HepG2 (cell line): ENCODE measurements around the gene CDHR5. TPM values are rescaled to one million over a fixed set of nuclear protein-coding genes. Genes with fewer than 3 reads are reported as not detected.

Experiments
- ASH2L ChIP-seq: fragments of 300-600, 200-600 bp; sonication (generic); IDR thresholded peaks from 2 replicates; pipeline ENCODE4 v1.7.0; 2017; ENCODE audit warnings: low read depth, mild to moderate bottlenecking, moderate library complexity, mixed read lengths, low read length; ENCODE audit not compliant: insufficient read length
- DR1 ChIP-seq: sonication (generic); formaldehyde crosslinking; IDR thresholded peaks from 2 replicates; pipeline ENCODE4 v1.8.0; 2021; ENCODE audit warnings: mild to moderate bottlenecking, missing genetic modification reagents, inconsistent platforms
- ELF1 ChIP-seq: sonication (generic); formaldehyde crosslinking; IDR thresholded peaks from 2 replicates; pipeline ENCODE4 v1.4.0; 2020; ENCODE audit warnings: missing genetic modification reagents
- ESRRA ChIP-seq: sonication (generic); formaldehyde crosslinking; IDR thresholded peaks from 2 replicates; pipeline ENCODE4 v1.5.1; 2020; ENCODE audit warnings: mild to moderate bottlenecking, low read depth, missing genetic modification reagents
- FOXA1 ChIP-seq, 2 experiments: fragments of 450-650 bp in 1 of 2; sonication (generic) in 1 of 2; formaldehyde crosslinking in 1 of 2; IDR thresholded peaks; 2 replicates each; pipeline versions ENCODE4 v1.4.0 to v1.6.1; 2016 to 2020; ENCODE audit warnings: missing genetic modification reagents in 1 of 2
- FOXA3 ChIP-seq: IDR thresholded peaks from 2 replicates; pipeline ENCODE4 v1.6.1; 2016; ENCODE audit warnings: missing genetic modification reagents, missing compliant biosample characterization
- GABPA ChIP-seq, 2 experiments: IDR thresholded peaks; 2 replicates each; pipeline ENCODE4 v1.6.1; 2011 to 2016; ENCODE audit warnings: low read depth in 2 of 2, low read length in 1 of 2, missing biosample characterization in 1 of 2, missing genetic modification characterization in 1 of 2
- HOXA3 ChIP-seq: sonication (generic); formaldehyde crosslinking; IDR thresholded peaks from 2 replicates; pipeline ENCODE4 v1.5.0; 2020; ENCODE audit warnings: missing genetic modification reagents
- KDM5A ChIP-seq: fragments of 200-600 bp; sonication (generic); IDR thresholded peaks from 2 replicates; pipeline ENCODE4 v1.7.0; 2018; ENCODE audit warnings: antibody characterized with exemption, mild to moderate bottlenecking, low read length, borderline replicate concordance
- KMT2B ChIP-seq: IDR thresholded peaks from 2 replicates; pipeline ENCODE4 v1.6.1; 2016; ENCODE audit warnings: missing genetic modification reagents, missing compliant biosample characterization
- MXD4 ChIP-seq: IDR thresholded peaks from 2 replicates; pipeline ENCODE4 v1.6.1; 2016; ENCODE audit warnings: mild to moderate bottlenecking, missing biosample characterization, missing genetic modification reagents
- NR1H2 ChIP-seq: sonication (generic); formaldehyde crosslinking; IDR thresholded peaks from 2 replicates; pipeline ENCODE4 v1.8.1; 2022; ENCODE audit warnings: low read depth, missing genetic modification reagents, borderline replicate concordance
- NRL ChIP-seq: sonication (generic); formaldehyde crosslinking; IDR thresholded peaks from 2 replicates; pipeline ENCODE4 v1.5.0; 2020; ENCODE audit warnings: missing genetic modification reagents, mild to moderate bottlenecking, moderate library complexity, borderline replicate concordance
- PHF20 ChIP-seq: sonication (generic); formaldehyde crosslinking; IDR thresholded peaks from 2 replicates; pipeline ENCODE4 v1.5.0; 2020; ENCODE audit warnings: mild to moderate bottlenecking, missing genetic modification reagents
- PREB ChIP-seq: sonication (generic); formaldehyde crosslinking; IDR thresholded peaks from 2 replicates; pipeline ENCODE4 v1.4.0; 2020; ENCODE audit warnings: missing genetic modification reagents
- PRMT3 ChIP-seq: sonication (generic); formaldehyde crosslinking; IDR thresholded peaks from 2 replicates; pipeline ENCODE4 v1.8.1; 2022; ENCODE audit warnings: low read depth, mild to moderate bottlenecking, moderate library complexity, missing genetic modification reagents, borderline replicate concordance
- TOPORS ChIP-seq: sonication (generic); formaldehyde crosslinking; IDR thresholded peaks from 2 replicates; pipeline ENCODE4 v1.8.0; 2023; ENCODE audit warnings: mild to moderate bottlenecking, missing genetic modification reagents
- ZNF260 ChIP-seq: sonication (generic); formaldehyde crosslinking; IDR thresholded peaks from 2 replicates; pipeline ENCODE4 v1.4.0; 2020; ENCODE audit warnings: missing genetic modification reagents, low read depth, mild to moderate bottlenecking, borderline replicate concordance
- ZNF335 ChIP-seq: sonication (generic); formaldehyde crosslinking; IDR thresholded peaks from 2 replicates; pipeline ENCODE4 v1.4.0; 2020; ENCODE audit warnings: missing genetic modification reagents
- ZNF788 ChIP-seq: sonication (generic); formaldehyde crosslinking; IDR thresholded peaks from 2 replicates; pipeline ENCODE4 v1.5.0; 2020; ENCODE audit warnings: mild to moderate bottlenecking, missing genetic modification reagents, borderline replicate concordance
- polyA plus RNA-seq, 8 experiments: library from polyadenylated mRNA; depleted of rRNA in 3 of 8; stranded (reverse) in 7 of 8; unstranded in 1 of 8; fragments of >200 nt; fragmentation: Illumina TruSeq in 4 of 8; extraction: Trizol in 4 of 8; gene quantifications; 2 replicates each; pipeline versions ENCODE4 v1.2.1 to v1.2.3, GENCODE V29; 2011 to 2016; ENCODE audit warnings: low read depth in 4 of 8, missing spikeins in 1 of 8, mixed read lengths in 1 of 8; ENCODE audit not compliant: insufficient read depth in 1 of 8
- total RNA-seq, 5 experiments: library from RNA; depleted of rRNA; stranded (reverse); fragments of >200 nt; fragmentation: Illumina TruSeq; extraction: Trizol; gene quantifications; 2 replicates each; pipeline ENCODE4 v1.2.3, GENCODE V29; 2016; ENCODE audit warnings: low read depth in 1 of 5
- TF ChIP-seq, protein P1 (sequence below): sonication (generic); formaldehyde crosslinking; IDR thresholded peaks from 2 replicates; pipeline ENCODE4 v1.4.0; 2020; ENCODE audit warnings: missing genetic modification reagents
- TF ChIP-seq, protein P2 (sequence below): sonication (generic); formaldehyde crosslinking; IDR thresholded peaks from 2 replicates; pipeline ENCODE4 v1.8.0; 2022; ENCODE audit warnings: mild to moderate bottlenecking, missing genetic modification reagents, moderate library complexity
- TF ChIP-seq, protein P3 (sequence below): IDR thresholded peaks from 2 replicates; pipeline ENCODE4 v1.6.1; 2016; ENCODE audit warnings: missing genetic modification reagents, missing compliant biosample characterization
- TF ChIP-seq, protein P4 (sequence below): sonication (generic); formaldehyde crosslinking; conservative IDR thresholded peaks from 2 replicates; pipeline ENCODE4 v1.4.0; 2020; ENCODE audit warnings: missing genetic modification reagents

CDHR5 gene
- total and polyA plus RNA-seq, 2 of the 13 experiments (the other 11 are each of a cell fraction or from before 2014, with no cell fraction given): 0.46 to 0.71 TPM

DNA sequence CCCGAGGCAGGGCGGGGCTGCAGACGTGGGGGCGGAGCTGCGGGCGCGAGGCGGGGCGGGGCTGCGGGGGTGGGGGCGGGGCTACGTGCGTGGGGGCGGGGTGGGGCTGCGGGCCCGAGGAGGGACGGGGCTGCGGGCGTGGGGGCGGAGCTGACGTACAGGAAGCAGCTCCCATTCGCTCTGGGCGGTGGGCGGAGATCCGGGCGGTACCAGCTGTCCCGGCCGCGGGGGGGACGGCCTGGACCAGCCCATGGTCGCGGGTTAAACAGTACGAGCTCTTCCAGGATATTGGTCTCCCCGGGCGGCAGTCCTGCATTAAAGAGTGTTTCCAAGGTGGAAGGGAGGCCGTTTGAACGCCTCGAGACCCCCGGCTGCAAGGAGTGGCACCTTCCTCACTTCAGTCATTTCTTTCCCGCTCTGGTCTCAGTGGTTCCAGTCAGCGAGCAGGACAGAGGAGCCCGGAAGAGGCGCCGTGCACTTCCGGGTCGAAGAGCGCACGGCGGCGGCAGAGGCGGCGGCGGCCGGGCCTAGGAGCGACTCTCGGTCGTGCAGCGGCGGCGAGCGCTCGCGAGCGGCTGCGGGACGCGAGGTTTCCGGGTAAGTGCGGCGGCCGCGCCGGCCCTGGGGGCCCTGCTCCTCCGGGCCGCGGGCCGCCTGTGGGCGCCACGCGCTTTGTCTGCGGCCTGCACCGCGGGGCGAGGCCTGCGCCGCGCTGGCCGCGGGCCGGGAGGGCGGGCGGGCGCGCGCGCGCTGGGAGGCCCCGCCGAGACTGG lies 48.6 kb downstream of the CDHR5 start, which contains the start of gene PHRF1 (continued):
- TF ChIP-seq PREB (CRISPR knock-in tag) (no peak), ZNF335 (CRISPR knock-in tag) (no peak), ZNF260 (no peak), TOPORS (CRISPR knock-in tag) (no peak), PHF20 (CRISPR knock-in tag) (peak; percentile 55), ZNF788 (CRISPR knock-in tag) (no peak; the same call in 1 of the 2 replicates), GABPA (IDR thresholded peaks at IDR 0.05; ENCODE audit: low read depth, low read length) (no peak), GABPA (CRISPR knock-in tag; IDR thresholded peaks at IDR 0.05; ENCODE audit: low read depth) (peak; percentile 92), HOXA3 (CRISPR knock-in tag) (peak; percentile 39; the same call in 1 of the 2 replicates), NRL (CRISPR knock-in tag) (no peak), ESRRA (0 out of 2 replicates have a peak, but pooled peaks have one; percentile 26), FOXA3 (CRISPR knock-in tag) (no peak), FOXA1 (IDR thresholded peaks at IDR 0.05) (no peak), FOXA1 (CRISPR knock-in tag; IDR thresholded peaks at IDR 0.05) (no peak), ELF1 (CRISPR knock-in tag) (peak; percentile 93), DR1 (CRISPR knock-in tag) (peak; percentile 48; the same call in 1 of the 2 replicates), KDM5A (peak; percentile 45; the same call in 1 of the 2 replicates), ASH2L (peak; percentile 81), MXD4 (CRISPR knock-in tag) (peak; percentile 45; the same call in 1 of the 2 replicates), KMT2B (CRISPR knock-in tag) (peak; percentile 36; the same call in 1 of the 2 replicates), PRMT3 (CRISPR knock-in tag) (no peak), NR1H2 (CRISPR knock-in tag) (no peak)
- TF ChIP-seq, protein P1, sequence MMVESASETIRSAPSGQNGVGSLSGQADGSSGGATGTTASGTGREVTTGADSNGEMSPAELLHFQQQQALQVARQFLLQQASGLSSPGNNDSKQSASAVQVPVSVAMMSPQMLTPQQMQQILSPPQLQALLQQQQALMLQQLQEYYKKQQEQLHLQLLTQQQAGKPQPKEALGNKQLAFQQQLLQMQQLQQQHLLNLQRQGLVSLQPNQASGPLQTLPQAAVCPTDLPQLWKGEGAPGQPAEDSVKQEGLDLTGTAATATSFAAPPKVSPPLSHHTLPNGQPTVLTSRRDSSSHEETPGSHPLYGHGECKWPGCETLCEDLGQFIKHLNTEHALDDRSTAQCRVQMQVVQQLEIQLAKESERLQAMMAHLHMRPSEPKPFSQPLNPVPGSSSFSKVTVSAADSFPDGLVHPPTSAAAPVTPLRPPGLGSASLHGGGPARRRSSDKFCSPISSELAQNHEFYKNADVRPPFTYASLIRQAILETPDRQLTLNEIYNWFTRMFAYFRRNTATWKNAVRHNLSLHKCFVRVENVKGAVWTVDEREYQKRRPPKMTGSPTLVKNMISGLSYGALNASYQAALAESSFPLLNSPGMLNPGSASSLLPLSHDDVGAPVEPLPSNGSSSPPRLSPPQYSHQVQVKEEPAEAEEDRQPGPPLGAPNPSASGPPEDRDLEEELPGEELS (CRISPR knock-in tag): 0 out of 2 replicates have a peak, but pooled peaks have one; percentile 11
- TF ChIP-seq, protein P2, sequence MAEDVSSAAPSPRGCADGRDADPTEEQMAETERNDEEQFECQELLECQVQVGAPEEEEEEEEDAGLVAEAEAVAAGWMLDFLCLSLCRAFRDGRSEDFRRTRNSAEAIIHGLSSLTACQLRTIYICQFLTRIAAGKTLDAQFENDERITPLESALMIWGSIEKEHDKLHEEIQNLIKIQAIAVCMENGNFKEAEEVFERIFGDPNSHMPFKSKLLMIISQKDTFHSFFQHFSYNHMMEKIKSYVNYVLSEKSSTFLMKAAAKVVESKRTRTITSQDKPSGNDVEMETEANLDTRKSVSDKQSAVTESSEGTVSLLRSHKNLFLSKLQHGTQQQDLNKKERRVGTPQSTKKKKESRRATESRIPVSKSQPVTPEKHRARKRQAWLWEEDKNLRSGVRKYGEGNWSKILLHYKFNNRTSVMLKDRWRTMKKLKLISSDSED (CRISPR knock-in tag): no peak
- TF ChIP-seq, protein P3, sequence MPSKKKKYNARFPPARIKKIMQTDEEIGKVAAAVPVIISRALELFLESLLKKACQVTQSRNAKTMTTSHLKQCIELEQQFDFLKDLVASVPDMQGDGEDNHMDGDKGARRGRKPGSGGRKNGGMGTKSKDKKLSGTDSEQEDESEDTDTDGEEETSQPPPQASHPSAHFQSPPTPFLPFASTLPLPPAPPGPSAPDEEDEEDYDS (CRISPR knock-in tag): peak; percentile 67
- TF ChIP-seq, protein P4, sequence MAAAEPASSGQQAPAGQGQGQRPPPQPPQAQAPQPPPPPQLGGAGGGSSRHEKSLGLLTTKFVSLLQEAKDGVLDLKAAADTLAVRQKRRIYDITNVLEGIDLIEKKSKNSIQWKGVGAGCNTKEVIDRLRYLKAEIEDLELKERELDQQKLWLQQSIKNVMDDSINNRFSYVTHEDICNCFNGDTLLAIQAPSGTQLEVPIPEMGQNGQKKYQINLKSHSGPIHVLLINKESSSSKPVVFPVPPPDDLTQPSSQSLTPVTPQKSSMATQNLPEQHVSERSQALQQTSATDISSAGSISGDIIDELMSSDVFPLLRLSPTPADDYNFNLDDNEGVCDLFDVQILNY (CRISPR knock-in tag): peak; percentile 87
